C4-2B (cell line): ENCODE measurements around the gene PARP15.

Source experiments
- H3K27ac ChIP-seq: fragments of 450-650 bp; 2 replicates; pipeline ENCODE4 v1.5.1; 2017
- ZFX ChIP-seq: fragments of 450-650 bp; IDR thresholded peaks from 2 replicates; pipeline ENCODE4 v1.6.1; 2017
- TF ChIP-seq, protein P1 (sequence below): fragments of 450-650 bp; conservative IDR thresholded peaks from 2 replicates; pipeline ENCODE4 v1.5.1; 2017; ENCODE audit warnings: mild to moderate bottlenecking

The PARP15 gene

DNA sequence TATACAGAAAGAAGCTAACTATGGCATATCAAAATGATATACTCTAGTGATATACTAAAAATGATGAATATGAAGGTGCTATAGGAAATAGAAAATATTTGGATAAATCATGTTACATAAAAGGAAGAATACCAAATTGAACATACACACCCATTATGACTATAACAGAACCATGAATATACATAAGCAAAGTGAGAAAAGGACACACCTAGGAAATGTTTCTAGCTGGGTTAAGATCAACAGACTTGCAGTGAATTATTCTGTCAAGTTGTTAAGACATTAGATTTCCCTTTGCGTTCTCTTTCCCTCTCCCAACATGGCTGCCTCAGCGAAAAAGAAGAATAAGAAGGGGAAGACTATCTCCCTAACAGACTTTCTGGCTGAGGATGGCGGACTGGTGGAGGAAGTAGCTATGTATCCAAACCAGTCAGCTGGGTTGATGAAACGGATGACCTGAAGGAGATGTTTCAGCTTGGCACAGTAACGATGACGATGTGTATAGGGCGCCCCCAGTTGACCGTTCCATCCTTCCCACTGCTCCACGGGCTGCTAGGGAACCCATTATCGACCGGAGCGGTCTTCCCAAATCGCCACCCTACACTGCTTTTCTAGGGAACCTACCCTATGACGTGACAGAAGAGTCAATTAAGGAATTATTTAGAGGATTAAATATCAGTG, 83.0 kb downstream of the PARP15 start:
- H3K27ac ChIP-seq, result no peak overlapping the region
- TF ChIP-seq ZFX, result no peak
- TF ChIP-seq, protein P1, sequence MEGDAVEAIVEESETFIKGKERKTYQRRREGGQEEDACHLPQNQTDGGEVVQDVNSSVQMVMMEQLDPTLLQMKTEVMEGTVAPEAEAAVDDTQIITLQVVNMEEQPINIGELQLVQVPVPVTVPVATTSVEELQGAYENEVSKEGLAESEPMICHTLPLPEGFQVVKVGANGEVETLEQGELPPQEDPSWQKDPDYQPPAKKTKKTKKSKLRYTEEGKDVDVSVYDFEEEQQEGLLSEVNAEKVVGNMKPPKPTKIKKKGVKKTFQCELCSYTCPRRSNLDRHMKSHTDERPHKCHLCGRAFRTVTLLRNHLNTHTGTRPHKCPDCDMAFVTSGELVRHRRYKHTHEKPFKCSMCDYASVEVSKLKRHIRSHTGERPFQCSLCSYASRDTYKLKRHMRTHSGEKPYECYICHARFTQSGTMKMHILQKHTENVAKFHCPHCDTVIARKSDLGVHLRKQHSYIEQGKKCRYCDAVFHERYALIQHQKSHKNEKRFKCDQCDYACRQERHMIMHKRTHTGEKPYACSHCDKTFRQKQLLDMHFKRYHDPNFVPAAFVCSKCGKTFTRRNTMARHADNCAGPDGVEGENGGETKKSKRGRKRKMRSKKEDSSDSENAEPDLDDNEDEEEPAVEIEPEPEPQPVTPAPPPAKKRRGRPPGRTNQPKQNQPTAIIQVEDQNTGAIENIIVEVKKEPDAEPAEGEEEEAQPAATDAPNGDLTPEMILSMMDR, result no peak; the same call in 1 of the 2 replicates

DNA sequence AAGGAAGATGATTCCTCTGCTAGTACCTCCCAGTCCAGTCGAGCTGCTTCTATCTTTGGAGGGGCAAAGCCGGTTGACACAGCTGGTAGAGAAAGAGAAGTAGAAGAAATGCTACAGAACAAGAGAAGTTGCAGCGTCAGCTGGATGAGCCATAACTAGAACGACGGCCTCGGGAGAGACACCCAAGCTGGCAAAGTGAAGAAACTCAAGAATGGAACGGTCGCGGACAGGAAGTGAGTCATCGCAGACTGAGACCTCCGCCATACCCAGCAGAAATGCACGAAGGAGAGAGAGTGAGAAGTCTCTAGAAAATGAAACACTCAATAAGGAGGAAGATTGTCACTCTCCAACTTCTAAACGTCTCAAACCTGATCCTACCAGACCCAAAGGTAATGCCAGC, 84.2 kb downstream of the PARP15 start:
- TF ChIP-seq ZFX, result no peak
- TF ChIP-seq, protein P1, result no peak

DNA sequence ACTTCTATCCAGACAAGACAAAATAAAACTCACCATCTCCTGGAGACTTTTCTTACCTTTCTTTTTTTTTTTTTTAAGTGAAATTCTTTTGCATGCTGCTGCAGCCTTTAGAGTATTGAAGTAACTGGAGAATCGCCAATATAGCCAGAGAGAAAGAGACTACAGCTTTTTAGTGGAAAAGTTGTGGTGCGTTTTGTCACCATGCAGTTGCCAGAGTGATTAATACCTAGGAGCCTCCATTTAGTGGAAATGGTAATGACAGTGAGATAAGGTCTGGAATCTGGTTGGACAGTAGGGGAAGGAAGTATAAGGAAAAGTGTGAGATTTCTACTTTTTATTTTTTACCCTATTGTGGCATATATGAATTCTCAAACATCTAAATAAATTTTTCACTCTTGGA, 85.1 kb downstream of the PARP15 start:
- TF ChIP-seq, protein P1, result no peak
- no peak for TF ChIP-seq ZFX
- no peak overlapping the region for H3K27ac ChIP-seq

More for the DNA sequence above, 84.2 kb downstream of the PARP15 start:
- H3K27ac ChIP-seq, result no peak overlapping the region

DNA sequence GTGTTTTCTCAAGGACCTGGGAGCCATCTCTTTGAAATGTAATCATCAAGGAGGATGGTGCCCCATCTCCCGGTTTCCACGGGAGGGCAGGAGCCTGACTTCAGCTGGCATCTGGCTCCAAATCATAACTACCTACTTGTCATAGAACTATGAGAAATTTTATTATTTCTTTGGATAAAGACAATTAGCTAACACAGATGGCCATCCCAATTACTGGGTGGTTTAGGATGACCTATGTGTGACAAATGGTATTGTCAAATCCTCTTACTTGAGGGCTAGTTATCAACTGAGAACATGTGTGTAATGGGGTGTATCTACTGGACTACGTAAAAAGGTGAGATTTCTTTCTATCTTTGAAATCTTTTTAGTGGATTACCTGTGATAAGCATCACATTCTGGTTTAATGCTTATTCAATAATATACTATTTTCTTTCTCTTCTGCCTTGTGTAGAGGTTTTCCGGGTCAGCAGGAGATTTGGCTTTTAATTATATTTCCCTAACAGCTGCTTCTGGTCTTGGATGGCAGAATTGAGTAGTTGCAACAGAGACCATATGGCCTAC, 87.9 kb downstream of the PARP15 start:
- no peak overlapping the region for H3K27ac ChIP-seq
- no peak for TF ChIP-seq ZFX
- TF ChIP-seq, protein P1, result no peak

DNA sequence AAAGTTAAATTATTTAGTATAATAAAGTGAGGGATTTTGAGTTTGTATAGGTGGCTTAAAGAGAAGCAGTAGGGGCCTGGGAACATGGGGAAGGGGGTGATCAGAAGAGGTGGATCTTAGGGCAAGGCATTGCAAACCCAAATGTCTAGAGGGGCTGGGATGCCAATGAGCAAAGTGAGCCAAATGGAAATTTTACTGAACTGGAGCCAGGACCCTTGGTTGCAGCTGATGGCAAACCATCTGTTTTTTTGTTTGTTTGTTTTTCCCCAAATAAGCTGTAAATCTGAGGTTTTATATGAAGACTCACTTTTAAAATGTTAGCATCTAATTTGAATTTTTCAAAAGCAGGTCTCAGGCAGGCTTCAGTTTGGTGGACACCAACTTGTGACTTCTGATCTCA, 88.4 kb downstream of the PARP15 start:
- TF ChIP-seq, protein P1, result no peak
- TF ChIP-seq ZFX, result no peak
- no peak overlapping the region for H3K27ac ChIP-seq

DNA sequence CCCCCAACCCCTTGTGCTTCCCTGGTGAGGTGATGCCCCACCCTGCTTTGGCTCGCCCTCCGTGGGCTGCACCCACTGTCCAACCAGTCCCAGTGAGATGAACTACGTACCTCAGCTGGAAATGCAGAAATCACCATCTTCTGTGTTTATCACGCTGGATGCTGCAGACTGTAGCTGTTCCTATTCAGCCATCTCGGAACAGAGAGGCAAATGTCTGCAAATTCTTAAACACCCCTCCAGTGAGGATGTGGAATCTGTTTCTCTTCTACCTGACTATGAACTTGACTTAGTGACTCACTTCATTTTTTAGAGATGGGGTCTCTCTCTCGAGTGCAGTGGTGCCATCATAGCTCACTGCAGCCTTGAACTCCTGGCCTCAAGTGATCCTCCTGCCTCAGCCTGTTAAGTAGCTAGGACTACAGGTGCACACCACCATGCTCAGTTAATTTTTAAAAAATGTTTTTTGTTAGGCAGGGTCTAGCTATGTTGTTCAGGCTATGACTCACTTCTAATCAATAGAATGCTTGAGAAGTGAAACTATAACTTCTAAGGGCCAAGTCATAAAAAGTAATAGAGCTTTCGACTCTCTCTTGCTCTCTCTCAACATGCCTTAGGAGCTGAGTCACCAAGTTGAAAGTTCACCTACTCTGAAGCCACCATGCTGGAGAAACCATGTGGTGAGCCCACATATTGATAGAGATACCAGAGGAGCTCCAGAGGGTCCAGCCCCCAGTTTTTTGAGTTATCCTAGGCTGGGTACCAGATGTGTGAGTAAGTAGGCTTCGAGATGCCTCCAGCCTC, 91.7 kb downstream of the PARP15 start:
- no peak overlapping the region for H3K27ac ChIP-seq
- TF ChIP-seq, protein P1, result no peak
- TF ChIP-seq ZFX, result no peak

DNA sequence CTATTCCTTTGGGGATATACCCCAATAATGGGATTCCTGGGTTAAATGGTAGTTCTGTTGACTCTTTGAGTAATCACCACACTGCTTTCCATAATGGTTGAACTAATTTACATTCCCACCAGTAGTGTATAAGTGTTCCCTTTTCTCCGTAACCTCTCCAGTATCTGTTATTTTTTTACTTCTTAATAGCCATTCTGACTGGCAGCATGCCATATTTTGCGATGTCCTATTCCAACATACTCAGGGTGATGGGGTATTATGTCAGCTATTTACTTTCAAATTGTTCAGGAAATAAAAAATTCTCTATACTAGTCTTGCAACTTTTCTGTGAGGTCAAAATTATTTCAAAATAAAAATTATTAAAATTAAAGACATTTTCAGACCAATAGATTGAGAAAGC, 94.1 kb downstream of the PARP15 start:
- TF ChIP-seq ZFX, result no peak
- TF ChIP-seq, protein P1, result no peak

More for the DNA sequence above, 94.1 kb downstream of the PARP15 start:
- no peak overlapping the region for H3K27ac ChIP-seq
